Right lobe of liver (tissue), 4 donors: ENCODE results near the gene ERC1.

Source experiments
- CTCF ChIP-seq, 4 donors: fragments of 200-600 bp in 3 of 4; fragments of 450-650 bp in 1 of 4; IDR thresholded peaks; one replicate each; pipeline versions ENCODE4 v1.5.1 to v1.8.0; 2016 to 2022; ENCODE audit warnings: antibody characterized with exemption in 4 of 4, mild to moderate bottlenecking in 2 of 4
- POLR2A ChIP-seq: fragments of 450-650 bp; IDR thresholded peaks from one replicate; pipeline ENCODE4 v1.6.1; 2017; ENCODE audit warnings: antibody characterized with exemption, mild to moderate bottlenecking
- donor health status: DM: no; HTN: no; CAD: no.
- donor health status: DM: no; HTN: no; CAD: no.
- donor health status: DM: no; HTN: yes; CAD: no.

DNA sequence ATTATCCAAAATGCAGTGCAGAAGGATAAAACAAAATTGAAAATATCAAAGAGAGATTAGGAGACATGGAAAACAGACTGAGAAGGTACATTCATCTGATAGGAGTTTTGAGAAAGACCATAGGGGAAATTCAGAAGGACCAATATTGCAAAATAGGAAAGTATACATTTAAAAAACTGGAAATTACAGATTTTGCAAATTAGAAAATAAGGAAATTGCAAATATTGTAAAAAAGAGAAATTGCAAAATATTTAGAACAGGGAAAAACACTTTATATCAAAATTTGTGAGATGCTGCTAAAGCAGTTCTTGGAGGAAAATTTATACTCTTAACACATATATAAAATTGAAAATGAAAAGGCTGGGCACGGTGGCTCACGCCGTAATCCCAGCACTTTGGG is 410.9 kb downstream of the ERC1 start:
- TF ChIP-seq POLR2A, result no peak
- no peak for TF ChIP-seq CTCF (IDR thresholded peaks at IDR 0.05)
